AG10803 (cell line): ENCODE measurements around the gene RNU1-4.
"Not testable (repeated sequence)": the region's sequence is repeated elsewhere in the genome, so short reads cannot be mapped to it uniquely, and the experiment has no call there.

Source experiments
- DNase-seq: peaks from one replicate; pipeline ENCODE4 v3.0.0; 2010; ENCODE audit warnings: low read depth
- H3K4me3 ChIP-seq: 2 replicates; pipeline ENCODE4 v1.5.1; 2011; ENCODE audit warnings: mild to moderate bottlenecking, low read length, control low read depth

The RNU1-4 gene

GRCh38 chr1:16740047-16740964 lies at the start of gene RNU1-4:
Gene RNU1-4, plus strand, starts transcription at chr1:16740516.
- not testable (repeated sequence) for H3K4me3 ChIP-seq, DNase-seq

- H3K4me3 ChIP-seq, DNase-seq: not testable (repeated sequence)
Measured at GRCh38 chr1:16690971-16691682, 49.2 kb upstream of the RNU1-4 start.

- H3K4me3 ChIP-seq, DNase-seq: not testable (repeated sequence)
Measured at GRCh38 chr1:16692283-16692682, 48.0 kb upstream of the RNU1-4 start.

- H3K4me3 ChIP-seq, DNase-seq: not testable (repeated sequence)
Measured at GRCh38 chr1:16692717-16693448, 47.4 kb upstream of the RNU1-4 start.

GRCh38 chr1:16693449-16694307 lies 46.6 kb upstream of the RNU1-4 start:
- H3K4me3 ChIP-seq, DNase-seq: not testable (repeated sequence)

- not testable (repeated sequence) for DNase-seq, H3K4me3 ChIP-seq
Measured at GRCh38 chr1:16694308-16694702, 46.0 kb upstream of the RNU1-4 start.

- not testable (repeated sequence) for DNase-seq
Measured at GRCh38 chr1:16696507-16697150, 43.7 kb upstream of the RNU1-4 start.

GRCh38 chr1:16697152-16697551 lies 43.2 kb upstream of the RNU1-4 start:
- not testable (repeated sequence) for H3K4me3 ChIP-seq, DNase-seq

More at GRCh38 chr1:16696507-16697150, 43.7 kb upstream of the RNU1-4 start:
- not testable (repeated sequence) for H3K4me3 ChIP-seq

GRCh38 chr1:16699440-16699839 lies 40.9 kb upstream of the RNU1-4 start:
- DNase-seq, H3K4me3 ChIP-seq: not testable (repeated sequence)

- not testable (repeated sequence) for DNase-seq, H3K4me3 ChIP-seq
Measured at GRCh38 chr1:16700138-16700895, 40.0 kb upstream of the RNU1-4 start.

GRCh38 chr1:16701189-16701588 lies 39.1 kb upstream of the RNU1-4 start:
- DNase-seq, H3K4me3 ChIP-seq: not testable (repeated sequence)

- not testable (repeated sequence) for H3K4me3 ChIP-seq, DNase-seq
Measured at GRCh38 chr1:16702280-16702679, 38.0 kb upstream of the RNU1-4 start.

GRCh38 chr1:16703141-16703540 lies 37.2 kb upstream of the RNU1-4 start:
- not testable (repeated sequence) for H3K4me3 ChIP-seq, DNase-seq

- not testable (repeated sequence) for DNase-seq, H3K4me3 ChIP-seq
Measured at GRCh38 chr1:16703602-16704001, 36.7 kb upstream of the RNU1-4 start.

GRCh38 chr1:16704076-16704475 lies 36.2 kb upstream of the RNU1-4 start:
- DNase-seq, H3K4me3 ChIP-seq: not testable (repeated sequence)

- not testable (repeated sequence) for H3K4me3 ChIP-seq, DNase-seq
Measured at GRCh38 chr1:16704502-16705100, 35.7 kb upstream of the RNU1-4 start.

- H3K4me3 ChIP-seq, DNase-seq: not testable (repeated sequence)
Measured at GRCh38 chr1:16706302-16706701, 34.0 kb upstream of the RNU1-4 start.
